Caco-2 (cell line): ENCODE results near the gene LTBP1. TPM values are rescaled to one million over a fixed set of nuclear protein-coding genes. Genes with fewer than 3 reads are reported as not detected.

Source experiments
- BruUV-seq: library from RNA; stranded (reverse); fragments of 400-500 nt; replicated peaks from 2 replicates; lab custom pipeline; 2021; lab: Mats Ljungman, UMichigan
- CTCF ChIA-PET: fragments of 300-600 bp; sonication (Branson Sonifier 250); formaldehyde crosslinking; loops from one replicate; lab custom pipeline; 2022; ENCODE audit warnings: antibody characterized with exemption; lab: Charles Lee
- POLR2A ChIA-PET: fragments of 300-600 bp; sonication (Branson Sonifier 250); formaldehyde crosslinking; loops from one replicate; lab custom pipeline; 2022; ENCODE audit warnings: antibody characterized with exemption; lab: Charles Lee
- DNase-seq, 2 experiments: peaks; one replicate each; pipeline versions ENCODE4 v3.0.0 to v3.0.0-alpha.2; 2020 to 2022
- H3K27me3 ChIP-seq: replicated peaks from 2 replicates; pipeline ENCODE4 v1.6.0; 2011; ENCODE audit warnings: low read length; ENCODE audit not compliant: control insufficient read depth, insufficient read depth
- H3K36me3 ChIP-seq: 2 replicates; pipeline ENCODE4 v1.5.1; 2011; ENCODE audit warnings: low read length; ENCODE audit not compliant: control insufficient read depth, insufficient read depth
- H3K4me1 ChIP-seq: fragments of 250-450 bp; sonication (Bioruptor Pico); 2 replicates; pipeline ENCODE4 v1.5.1; 2020; ENCODE audit warnings: mild to moderate bottlenecking
- H3K4me3 ChIP-seq: 2 replicates; pipeline ENCODE4 v1.5.1; 2011; ENCODE audit warnings: low read depth, mild to moderate bottlenecking, control low read depth, low read length
- H3K9me3 ChIP-seq: fragments of 250-450 bp; sonication (Bioruptor Pico); 2 replicates; pipeline ENCODE4 v1.5.1; 2020; ENCODE audit warnings: mild to moderate bottlenecking, moderate library complexity
- H3K27ac Mint-ChIP-seq: one replicate; pipeline ENCODE4 v1.8.0; 2022; ENCODE audit warnings: mixed read lengths; ENCODE audit not compliant: unreplicated experiment
- H3K27me3 Mint-ChIP-seq: one replicate; pipeline ENCODE4 v1.8.0; 2022; ENCODE audit warnings: mixed read lengths; ENCODE audit not compliant: insufficient read depth, unreplicated experiment
- H3K36me3 Mint-ChIP-seq: one replicate; pipeline ENCODE4 v1.8.0; 2022; ENCODE audit warnings: mild to moderate bottlenecking, mixed read lengths; ENCODE audit not compliant: insufficient read depth, unreplicated experiment
- H3K4me1 Mint-ChIP-seq: one replicate; pipeline ENCODE4 v1.8.0; 2022; ENCODE audit warnings: low read depth, mixed read lengths; ENCODE audit not compliant: unreplicated experiment
- H3K4me3 Mint-ChIP-seq: one replicate; pipeline ENCODE4 v1.8.0; 2022; ENCODE audit warnings: mild to moderate bottlenecking, moderate library complexity, mixed read lengths; ENCODE audit not compliant: unreplicated experiment
- H3K9me3 Mint-ChIP-seq: one replicate; pipeline ENCODE4 v1.8.0; 2022; ENCODE audit warnings: mixed read lengths; ENCODE audit not compliant: unreplicated experiment
- CTCF ChIP-seq, 2 experiments: fragments of 200-600 bp in 1 of 2; IDR thresholded peaks; 1 replicate in 1 of 2; 2 replicates in 1 of 2; pipeline versions ENCODE4 v1.5.1 to v1.8.0; 2011 to 2022; ENCODE audit warnings: antibody characterized with exemption in 1 of 2, control low read depth in 1 of 2, inconsistent platforms in 1 of 2, low read depth in 1 of 2, low read length in 1 of 2, mild to moderate bottlenecking in 1 of 2, moderate library complexity in 1 of 2; ENCODE audit not compliant: insufficient read depth in 1 of 2, severe bottlenecking in 1 of 2, unreplicated experiment in 1 of 2
- intact Hi-C: fragments of 100-400 bp; cut with micrococcal nuclease; formaldehyde crosslinking; loops from one replicate; pipeline ENCODE4 v1.10.0; 2022; ENCODE audit not compliant: unreplicated experiment
- total RNA-seq: library from RNA; stranded (reverse); gene quantifications from 2 replicates; pipeline ENCODE4 v1.2.3, GENCODE V29; 2022

Gene LTBP1
- total RNA-seq, 1 experiment from 2014 or later: 64.2 TPM

- Histone ChIP-seq H3K4me1 (peaks cover 16% of the 10 kb centered on the region), H3K27me3 (no peaks in the 10 kb centered on the region), H3K36me3 (no peaks in the 10 kb centered on the region), H3K9me3 (no peaks in the 10 kb centered on the region), H3K4me3 (no peak overlapping the region)
- POLR2A ChIA-PET: no interaction called here
- no peaks in the 10 kb centered on the region for H3K9me3 Mint-ChIP-seq
- H3K4me3 Mint-ChIP-seq: no peak overlapping the region
- no TSS peak for BruUV-seq
- peaks cover 7% of the 10 kb centered on the region for H3K4me1 Mint-ChIP-seq
- CTCF ChIA-PET: no interaction called here
- no peaks in the 10 kb centered on the region for H3K27me3 Mint-ChIP-seq
- H3K27ac Mint-ChIP-seq: no peak overlapping the region
- no peak for TF ChIP-seq CTCF (IDR thresholded peaks at IDR 0.05; ENCODE audit: insufficient read depth in 1 of 2, low read depth in 1 of 2, low read length in 1 of 2, severe bottlenecking in 1 of 2, unreplicated experiment in 1 of 2)
- DNase-seq: no peak
- intact Hi-C loops: no loop called here
- peaks cover 9% of the 10 kb centered on the region for H3K36me3 Mint-ChIP-seq
Observed at GRCh38 chr2:33289961-33290360, 343.2 kb downstream of the LTBP1 start.

- no peak overlapping the region for H3K4me3 Mint-ChIP-seq
- Histone ChIP-seq H3K27me3 (no peaks in the 10 kb centered on the region), H3K36me3 (no peaks in the 10 kb centered on the region), H3K4me1 (peaks cover 16% of the 10 kb centered on the region), H3K4me3 (no peak overlapping the region), H3K9me3 (no peaks in the 10 kb centered on the region)
- no peak overlapping the region for H3K27ac Mint-ChIP-seq
- ChIA-PET CTCF (no interaction called here), POLR2A (no interaction called here)
- no peak for TF ChIP-seq CTCF (IDR thresholded peaks at IDR 0.05; ENCODE audit: insufficient read depth in 1 of 2, low read depth in 1 of 2, low read length in 1 of 2, severe bottlenecking in 1 of 2, unreplicated experiment in 1 of 2)
- peaks cover 7% of the 10 kb centered on the region for H3K4me1 Mint-ChIP-seq
- H3K9me3 Mint-ChIP-seq: no peaks in the 10 kb centered on the region
- no peaks in the 10 kb centered on the region for H3K27me3 Mint-ChIP-seq
- peaks cover 9% of the 10 kb centered on the region for H3K36me3 Mint-ChIP-seq
- no TSS peak for BruUV-seq
- intact Hi-C loops: no loop called here
- DNase-seq: peak in 1 of 2 experiments; percentile 5
Observed at GRCh38 chr2:33291278-33292013, 344.7 kb downstream of the LTBP1 start.

- no peak for DNase-seq
- no peaks in the 10 kb centered on the region for H3K27me3 ChIP-seq
- Mint-ChIP-seq H3K27me3 (no peaks in the 10 kb centered on the region), H3K9me3 (no peaks in the 10 kb centered on the region), H3K36me3 (peaks cover 9% of the 10 kb centered on the region), H3K4me1 (peaks cover 7% of the 10 kb centered on the region), H3K4me3 (no peak overlapping the region), H3K27ac (no peak overlapping the region)
- no peak for TF ChIP-seq CTCF (IDR thresholded peaks at IDR 0.05; ENCODE audit: insufficient read depth in 1 of 2, low read depth in 1 of 2, low read length in 1 of 2, severe bottlenecking in 1 of 2, unreplicated experiment in 1 of 2)
- no TSS peak for BruUV-seq
- peaks cover 16% of the 10 kb centered on the region for H3K4me1 ChIP-seq
- H3K9me3 ChIP-seq: no peaks in the 10 kb centered on the region
- no peak overlapping the region for H3K4me3 ChIP-seq
- ChIA-PET CTCF (no interaction called here), POLR2A (no interaction called here)
- intact Hi-C loops: no loop called here
- H3K36me3 ChIP-seq: no peaks in the 10 kb centered on the region
Observed at GRCh38 chr2:33292063-33292462, 345.3 kb downstream of the LTBP1 start.
